ENCODE data around the gene TBX2. TPM values are rescaled to one million over a fixed set of nuclear protein-coding genes. Genes with fewer than 3 reads are reported as not detected.

Gene TBX2
- total and polyA plus RNA-seq, 2 of the 13 experiments (the other 11 are each of a cell fraction or from before 2014, with no cell fraction given): 2.8 to 15.3 TPM

GRCh38 chr17:61425682-61426481, 26.2 kb downstream of the TBX2 start (continued):
- peak; percentile 8; the same call in 1 of the 2 replicates for TF ChIP-seq UBTF (CRISPR knock-in tag; IDR thresholded peaks at IDR 0.05)
- no peak for TF ChIP-seq ZNF296 (CRISPR knock-in tag; conservative IDR thresholded peaks at IDR 0.05)
- peak; percentile 61; the same call in 1 of the 2 replicates for TF ChIP-seq IRF9 (CRISPR knock-in tag; IDR thresholded peaks at IDR 0.05; ENCODE audit: borderline replicate concordance)
- peak; percentile 43 for TF ChIP-seq ARID5B (CRISPR knock-in tag; IDR thresholded peaks at IDR 0.05)
- peak; percentile 65; the same call in 1 of the 2 replicates for TF ChIP-seq ZNF512B (CRISPR knock-in tag; IDR thresholded peaks at IDR 0.05; ENCODE audit: borderline replicate concordance)
- peak; percentile 21 for TF ChIP-seq HNRNPLL (IDR thresholded peaks at IDR 0.05; ENCODE audit: low read depth, low read length, poor library complexity, severe bottlenecking)
- peak; percentile 98 for TF ChIP-seq CTCF (CRISPR knock-in tag; IDR thresholded peaks at IDR 0.05)
- no peak for TF ChIP-seq NONO (IDR thresholded peaks at IDR 0.05)
- TF ChIP-seq NONO (CRISPR knock-in tag; conservative IDR thresholded peaks at IDR 0.05): peak; percentile 49; the same call in 1 of the 2 replicates
- no peak for TF ChIP-seq NR2F6 (IDR thresholded peaks at IDR 0.05)
- peak; percentile 47; the same call in 1 of the 2 replicates for TF ChIP-seq NR2F6 (CRISPR knock-in tag; IDR thresholded peaks at IDR 0.05)
- TF ChIP-seq ZNF768 (CRISPR knock-in tag; IDR thresholded peaks at IDR 0.05): peak; percentile 15; the same call in 1 of the 2 replicates
- TF ChIP-seq ZNF205 (CRISPR knock-in tag; IDR thresholded peaks at IDR 0.05): peak; percentile 63; the same call in 1 of the 2 replicates
- TF ChIP-seq KDM4B (CRISPR knock-in tag; IDR thresholded peaks at IDR 0.05): peak; percentile 21; the same call in 1 of the 2 replicates
- TF ChIP-seq ZNF841 (CRISPR knock-in tag; IDR thresholded peaks at IDR 0.05; ENCODE audit: borderline replicate concordance): no peak
- peak; percentile 73 for TF ChIP-seq KDM5B (CRISPR knock-in tag; IDR thresholded peaks at IDR 0.05; ENCODE audit: borderline replicate concordance)
